ENCODE data around the gene CFAP141.
"Not testable (repeated sequence)": the region's sequence is repeated elsewhere in the genome, so short reads cannot be mapped to it uniquely, and the experiment has no call there.

CFAP141 gene

GRCh38 chr1:154206196-154206595 lies at the start of gene CFAP141:
CFAP141 (minus strand) TSS chr1:154206333; CDS start chr1:154206307, 26 bp downstream.
- no peak within 1 kb of the TSS for H3K4me3 ChIP-seq (ENCODE audit: low read depth, low read length)
- H3K4me1 ChIP-seq (ENCODE audit: control insufficient read depth, insufficient read depth, low read length), result no peaks in the 10 kb centered on the region
- no peaks in the 10 kb centered on the region for H3K9me3 ChIP-seq (ENCODE audit: control insufficient read depth, insufficient read depth, low read length)
- H3K9ac ChIP-seq (ENCODE audit: low read depth, low read length), result no peak within 1 kb of the TSS
- no peaks in the 10 kb centered on the region for H3K27me3 ChIP-seq (ENCODE audit: control insufficient read depth, insufficient read depth, low read length)
- no peak within 1 kb of the TSS for H3K27ac ChIP-seq (ENCODE audit: low read depth, low read length)
- H3K36me3 ChIP-seq (ENCODE audit: control insufficient read depth, insufficient read depth, low read length), result peaks cover 47% of the 10 kb centered on the region

- Histone ChIP-seq H3K36me3 (ENCODE audit: control insufficient read depth, insufficient read depth, low read length) (peaks cover 98% of the 10 kb centered on the region), H3K27ac (ENCODE audit: low read depth, low read length) (no peak overlapping the region), H3K4me1 (ENCODE audit: control insufficient read depth, insufficient read depth, low read length) (no peaks in the 10 kb centered on the region), H3K9me3 (ENCODE audit: control insufficient read depth, insufficient read depth, low read length) (no peaks in the 10 kb centered on the region), H3K27me3 (ENCODE audit: control insufficient read depth, insufficient read depth, low read length) (no peaks in the 10 kb centered on the region), H3K9ac (ENCODE audit: low read depth, low read length) (no peak overlapping the region), H3K4me3 (ENCODE audit: low read depth, low read length) (no peak overlapping the region)
These were observed 47.5 kb upstream of the CFAP141 start for GRCh38 chr1:154253671-154254070.

- Histone ChIP-seq H3K27me3 (ENCODE audit: control insufficient read depth, insufficient read depth, low read length) (no peaks in the 10 kb centered on the region), H3K36me3 (ENCODE audit: control insufficient read depth, insufficient read depth, low read length) (peaks cover 97% of the 10 kb centered on the region), H3K9me3 (ENCODE audit: control insufficient read depth, insufficient read depth, low read length) (no peaks in the 10 kb centered on the region), H3K9ac (ENCODE audit: low read depth, low read length) (no peak overlapping the region), H3K4me3 (ENCODE audit: low read depth, low read length) (no peak overlapping the region), H3K4me1 (ENCODE audit: control insufficient read depth, insufficient read depth, low read length) (no peaks in the 10 kb centered on the region), H3K27ac (ENCODE audit: low read depth, low read length) (no peak overlapping the region)
These were observed 35.7 kb upstream of the CFAP141 start for GRCh38 chr1:154241703-154242351.

GRCh38 chr1:154240294-154240833 lies 34.2 kb upstream of the CFAP141 start:
- H3K9me3 ChIP-seq (ENCODE audit: control insufficient read depth, insufficient read depth, low read length), result no peaks in the 10 kb centered on the region
- no peaks in the 10 kb centered on the region for H3K4me1 ChIP-seq (ENCODE audit: control insufficient read depth, insufficient read depth, low read length)
- no peak overlapping the region for H3K4me3 ChIP-seq (ENCODE audit: low read depth, low read length)
- no peaks in the 10 kb centered on the region for H3K27me3 ChIP-seq (ENCODE audit: control insufficient read depth, insufficient read depth, low read length)
- no peak overlapping the region for H3K27ac ChIP-seq (ENCODE audit: low read depth, low read length)
- H3K9ac ChIP-seq (ENCODE audit: low read depth, low read length), result no peak overlapping the region
- peaks cover 97% of the 10 kb centered on the region for H3K36me3 ChIP-seq (ENCODE audit: control insufficient read depth, insufficient read depth, low read length)

- no peaks in the 10 kb centered on the region for H3K9me3 ChIP-seq (ENCODE audit: control insufficient read depth, insufficient read depth, low read length)
These were observed 33.4 kb upstream of the CFAP141 start for GRCh38 chr1:154239491-154239890.

GRCh38 chr1:154237880-154238506 lies 31.9 kb upstream of the CFAP141 start:
- Histone ChIP-seq H3K27me3 (ENCODE audit: control insufficient read depth, insufficient read depth, low read length) (no peaks in the 10 kb centered on the region), H3K9me3 (ENCODE audit: control insufficient read depth, insufficient read depth, low read length) (no peaks in the 10 kb centered on the region), H3K27ac (ENCODE audit: low read depth, low read length) (no peak overlapping the region), H3K4me3 (ENCODE audit: low read depth, low read length) (no peak overlapping the region), H3K36me3 (ENCODE audit: control insufficient read depth, insufficient read depth, low read length) (peaks cover 93% of the 10 kb centered on the region), H3K4me1 (ENCODE audit: control insufficient read depth, insufficient read depth, low read length) (no peaks in the 10 kb centered on the region), H3K9ac (ENCODE audit: low read depth, low read length) (no peak overlapping the region)

More at GRCh38 chr1:154239491-154239890, 33.4 kb upstream of the CFAP141 start:
- no peak overlapping the region for H3K9ac ChIP-seq (ENCODE audit: low read depth, low read length)
- H3K36me3 ChIP-seq (ENCODE audit: control insufficient read depth, insufficient read depth, low read length), result peaks cover 97% of the 10 kb centered on the region
- no peak overlapping the region for H3K27ac ChIP-seq (ENCODE audit: low read depth, low read length)
- no peaks in the 10 kb centered on the region for H3K27me3 ChIP-seq (ENCODE audit: control insufficient read depth, insufficient read depth, low read length)
- no peaks in the 10 kb centered on the region for H3K4me1 ChIP-seq (ENCODE audit: control insufficient read depth, insufficient read depth, low read length)
- H3K4me3 ChIP-seq (ENCODE audit: low read depth, low read length), result no peak overlapping the region

- Histone ChIP-seq H3K9me3 (ENCODE audit: control insufficient read depth, insufficient read depth, low read length) (no peaks in the 10 kb centered on the region), H3K4me3 (ENCODE audit: low read depth, low read length) (no peak overlapping the region), H3K9ac (ENCODE audit: low read depth, low read length) (no peak overlapping the region), H3K4me1 (ENCODE audit: control insufficient read depth, insufficient read depth, low read length) (no peaks in the 10 kb centered on the region), H3K36me3 (ENCODE audit: control insufficient read depth, insufficient read depth, low read length) (peaks cover 93% of the 10 kb centered on the region), H3K27me3 (ENCODE audit: control insufficient read depth, insufficient read depth, low read length) (no peaks in the 10 kb centered on the region), H3K27ac (ENCODE audit: low read depth, low read length) (no peak overlapping the region)
These were observed 31.3 kb upstream of the CFAP141 start for GRCh38 chr1:154237435-154237834.

GRCh38 chr1:154236855-154237254 lies 30.7 kb upstream of the CFAP141 start:
- Histone ChIP-seq H3K27me3 (ENCODE audit: control insufficient read depth, insufficient read depth, low read length) (no peaks in the 10 kb centered on the region), H3K9me3 (ENCODE audit: control insufficient read depth, insufficient read depth, low read length) (no peaks in the 10 kb centered on the region), H3K27ac (ENCODE audit: low read depth, low read length) (no peak overlapping the region), H3K9ac (ENCODE audit: low read depth, low read length) (no peak overlapping the region), H3K4me3 (ENCODE audit: low read depth, low read length) (no peak overlapping the region), H3K36me3 (ENCODE audit: control insufficient read depth, insufficient read depth, low read length) (peaks cover 93% of the 10 kb centered on the region), H3K4me1 (ENCODE audit: control insufficient read depth, insufficient read depth, low read length) (no peaks in the 10 kb centered on the region)

GRCh38 chr1:154233127-154233526 lies 27.0 kb upstream of the CFAP141 start:
- H3K9ac ChIP-seq (ENCODE audit: low read depth, low read length); H3K9me3 ChIP-seq (ENCODE audit: control insufficient read depth, insufficient read depth, low read length); H3K4me1 ChIP-seq (ENCODE audit: control insufficient read depth, insufficient read depth, low read length); H3K27ac ChIP-seq (ENCODE audit: low read depth, low read length); H3K4me3 ChIP-seq (ENCODE audit: low read depth, low read length); H3K27me3 ChIP-seq (ENCODE audit: control insufficient read depth, insufficient read depth, low read length): not testable (repeated sequence)
- peaks cover 96% of the 10 kb centered on the region for H3K36me3 ChIP-seq (ENCODE audit: control insufficient read depth, insufficient read depth, low read length)

- H3K9ac ChIP-seq (ENCODE audit: low read depth, low read length), result not testable (repeated sequence)
- peaks cover 95% of the 10 kb centered on the region for H3K36me3 ChIP-seq (ENCODE audit: control insufficient read depth, insufficient read depth, low read length)
These were observed 25.0 kb upstream of the CFAP141 start for GRCh38 chr1:154231112-154231511.

GRCh38 chr1:154225370-154225769 lies 19.2 kb upstream of the CFAP141 start:
- H3K36me3 ChIP-seq (ENCODE audit: control insufficient read depth, insufficient read depth, low read length), result peaks cover 69% of the 10 kb centered on the region
- no peak overlapping the region for H3K4me3 ChIP-seq (ENCODE audit: low read depth, low read length)
- no peak overlapping the region for H3K9ac ChIP-seq (ENCODE audit: low read depth, low read length)
- H3K27ac ChIP-seq (ENCODE audit: low read depth, low read length), result no peak overlapping the region
- H3K9me3 ChIP-seq (ENCODE audit: control insufficient read depth, insufficient read depth, low read length), result no peaks in the 10 kb centered on the region
- no peaks in the 10 kb centered on the region for H3K27me3 ChIP-seq (ENCODE audit: control insufficient read depth, insufficient read depth, low read length)
- peaks cover 13% of the 10 kb centered on the region for H3K4me1 ChIP-seq (ENCODE audit: control insufficient read depth, insufficient read depth, low read length)

More at GRCh38 chr1:154231112-154231511, 25.0 kb upstream of the CFAP141 start:
- H3K27me3 ChIP-seq (ENCODE audit: control insufficient read depth, insufficient read depth, low read length); H3K9me3 ChIP-seq (ENCODE audit: control insufficient read depth, insufficient read depth, low read length); H3K27ac ChIP-seq (ENCODE audit: low read depth, low read length); H3K4me1 ChIP-seq (ENCODE audit: control insufficient read depth, insufficient read depth, low read length); H3K4me3 ChIP-seq (ENCODE audit: low read depth, low read length): not testable (repeated sequence)
